GM21717 (cell line): ENCODE data around the gene TOX3.

Source experiments
- ATAC-seq: cut with Tn5 transposase; IDR thresholded peaks from one replicate; pipeline ENCODE4 v1.9.1; 2021; ENCODE audit warnings: mild to moderate bottlenecking, moderate library complexity; ENCODE audit not compliant: unreplicated experiment

TOX3 gene

DNA sequence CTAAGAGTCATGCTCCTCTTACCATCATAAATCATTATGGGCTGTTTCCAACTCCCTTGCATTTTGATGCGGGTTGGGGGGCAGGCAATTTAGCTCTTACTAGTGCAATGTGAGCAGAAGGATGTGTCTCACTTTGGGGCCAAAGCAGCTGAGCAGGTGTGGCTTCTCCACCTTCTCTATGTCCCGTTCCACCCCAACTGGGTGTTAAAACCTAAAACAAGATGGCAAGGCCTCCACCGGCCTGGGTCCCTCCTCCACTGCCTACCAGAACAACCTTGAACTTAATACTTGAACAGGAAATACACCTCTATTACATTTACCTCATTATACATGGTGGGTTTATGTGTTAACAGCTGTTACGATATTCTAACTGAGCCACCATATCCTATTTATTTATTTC, 52.8 kb downstream of the TOX3 start:
- ATAC-seq: no peak

- no peak for ATAC-seq
Observed at GRCh38 chr16:52492789-52493357, 54.1 kb downstream of the TOX3 start.

DNA sequence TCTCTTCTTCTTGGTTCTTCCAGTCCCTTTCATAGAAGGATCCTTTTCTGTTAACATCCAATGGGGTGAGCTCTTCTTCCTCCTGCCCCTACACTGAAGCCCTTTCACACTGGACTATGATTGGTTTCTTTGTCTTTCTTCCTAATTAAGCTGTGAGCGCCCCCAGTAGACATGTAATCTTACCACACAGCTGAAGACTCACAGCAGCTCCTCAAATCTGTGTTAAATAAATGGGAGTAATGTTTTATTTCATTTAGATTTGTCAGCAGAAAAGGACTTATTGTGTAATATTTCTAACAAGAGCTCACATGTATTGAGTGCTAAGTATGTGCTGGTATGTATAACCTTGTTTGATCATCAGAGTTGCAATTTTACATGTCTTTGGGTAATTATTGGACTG, 55.7 kb downstream of the TOX3 start:
- ATAC-seq: no peak

GRCh38 chr16:52489894-52490293, 57.0 kb downstream of the TOX3 start:
- no peak for ATAC-seq

GRCh38 chr16:52488837-52489289, 58.1 kb downstream of the TOX3 start:
- no peak for ATAC-seq

- ATAC-seq: no peak
Observed at GRCh38 chr16:52487849-52488457, 59.0 kb downstream of the TOX3 start.

DNA sequence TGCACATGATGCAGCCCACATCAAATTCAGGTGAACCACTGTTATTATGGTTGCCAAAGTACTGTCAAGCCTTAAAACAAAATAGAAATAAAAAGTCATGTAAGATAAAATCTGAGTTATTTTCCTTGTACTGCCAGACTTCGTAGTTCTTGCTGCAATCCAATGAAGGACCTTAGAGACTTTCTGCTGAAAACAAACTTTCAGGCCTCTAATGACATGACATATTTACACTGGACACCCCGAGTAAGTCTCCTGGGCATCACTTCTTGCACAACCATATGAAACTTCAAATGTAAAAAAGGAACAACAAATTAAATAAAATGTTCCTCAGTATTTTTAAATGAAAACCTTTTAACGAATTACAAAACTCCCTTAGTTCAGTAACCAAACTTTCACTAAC, 66.7 kb downstream of the TOX3 start:
- ATAC-seq: no peak

DNA sequence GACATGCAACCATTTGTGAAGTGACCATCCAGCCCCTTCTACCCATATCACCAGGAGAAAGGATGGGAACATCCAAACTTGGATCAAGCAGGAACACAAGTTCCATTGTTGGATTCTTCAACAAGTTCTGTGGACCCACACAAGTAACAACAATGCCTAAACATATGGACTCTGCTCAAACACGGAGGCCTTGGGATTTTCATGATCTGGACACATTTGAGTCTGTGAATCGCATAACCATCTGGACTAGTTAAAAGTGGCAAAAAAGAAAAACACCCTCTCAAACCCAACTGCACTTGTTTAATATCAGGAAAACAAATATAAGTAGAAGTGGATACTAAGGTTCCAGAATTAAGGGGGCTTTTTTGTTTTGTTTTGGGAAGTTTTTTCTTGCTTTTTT, 70.8 kb downstream of the TOX3 start:
- no peak for ATAC-seq

DNA sequence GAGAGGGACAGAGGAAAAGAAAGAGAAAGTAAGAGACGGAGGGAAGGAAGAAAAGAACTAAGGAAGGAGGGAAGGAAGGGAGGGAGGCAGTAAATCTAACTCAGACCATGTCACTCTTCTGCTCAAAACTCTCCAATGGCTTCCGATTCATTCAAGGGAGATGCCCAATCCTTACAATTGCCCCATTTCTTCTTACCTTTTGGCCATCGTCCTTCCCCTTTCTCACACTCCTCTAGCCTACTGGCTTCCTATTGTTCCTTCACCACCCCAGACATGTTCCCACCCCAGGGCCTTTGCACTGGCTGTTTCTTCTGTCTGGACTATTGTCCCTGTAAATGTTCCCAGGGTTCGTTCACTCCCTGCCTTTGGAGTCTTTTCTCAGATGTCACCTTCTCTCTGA, 72.3 kb downstream of the TOX3 start:
- no peak for ATAC-seq

DNA sequence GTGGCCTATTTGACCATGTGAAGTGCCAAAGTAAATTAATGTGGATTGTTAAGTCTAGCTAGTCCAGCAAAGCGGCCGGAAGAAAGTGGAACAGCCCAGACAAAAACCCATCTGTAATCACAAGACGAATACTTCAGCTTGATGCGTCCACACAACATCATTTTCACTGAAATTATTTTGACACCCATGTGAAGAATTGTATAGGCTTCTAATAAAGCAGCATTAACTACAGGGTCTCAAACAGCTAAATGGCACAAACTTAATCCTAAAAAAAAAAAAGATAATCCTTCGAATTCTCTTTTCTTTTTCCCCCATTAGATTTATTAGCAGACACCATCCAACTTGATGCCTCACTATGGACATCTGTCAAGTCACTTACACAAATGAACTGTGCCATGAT, 73.8 kb downstream of the TOX3 start:
- ATAC-seq: no peak

- no peak for ATAC-seq
Observed at GRCh38 chr16:52471650-52472370, 75.1 kb downstream of the TOX3 start.

DNA sequence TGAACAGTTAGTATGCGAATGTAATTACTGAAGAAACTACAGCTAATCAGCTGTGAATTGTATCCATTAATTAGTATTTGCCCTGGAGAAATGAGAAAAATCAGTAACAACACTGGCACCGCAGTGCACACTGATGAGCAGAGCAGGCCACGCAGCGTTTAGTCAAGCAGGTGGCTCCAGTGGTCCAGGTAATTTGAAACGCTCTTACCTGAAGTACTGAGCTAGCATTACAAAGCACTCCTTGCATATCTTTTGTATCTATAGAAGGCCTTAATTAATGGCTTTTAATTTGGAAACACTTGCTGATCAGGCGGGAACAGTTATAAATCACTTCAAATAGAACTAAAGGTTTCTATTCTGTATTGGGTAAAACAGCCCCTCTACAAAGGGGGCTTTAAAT, 76.4 kb downstream of the TOX3 start:
- ATAC-seq: no peak

DNA sequence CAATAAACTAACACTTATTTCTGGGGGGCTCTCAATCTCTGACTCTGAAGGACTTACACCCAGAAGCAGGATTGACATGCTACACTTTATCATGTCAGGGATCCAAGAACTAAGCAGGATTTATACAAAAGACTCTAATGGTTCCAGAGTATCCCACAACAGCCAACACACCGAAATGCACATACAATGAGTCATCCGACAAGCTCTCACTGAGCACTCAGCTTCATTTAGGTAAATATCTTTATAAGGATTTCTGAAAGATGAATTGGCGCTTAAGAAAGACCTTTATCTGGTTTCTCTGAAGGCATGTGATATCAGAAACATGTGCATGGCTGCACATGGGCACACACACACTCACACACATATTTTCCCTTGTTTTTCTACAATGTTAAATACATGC, 77.2 kb downstream of the TOX3 start:
- no peak for ATAC-seq

DNA sequence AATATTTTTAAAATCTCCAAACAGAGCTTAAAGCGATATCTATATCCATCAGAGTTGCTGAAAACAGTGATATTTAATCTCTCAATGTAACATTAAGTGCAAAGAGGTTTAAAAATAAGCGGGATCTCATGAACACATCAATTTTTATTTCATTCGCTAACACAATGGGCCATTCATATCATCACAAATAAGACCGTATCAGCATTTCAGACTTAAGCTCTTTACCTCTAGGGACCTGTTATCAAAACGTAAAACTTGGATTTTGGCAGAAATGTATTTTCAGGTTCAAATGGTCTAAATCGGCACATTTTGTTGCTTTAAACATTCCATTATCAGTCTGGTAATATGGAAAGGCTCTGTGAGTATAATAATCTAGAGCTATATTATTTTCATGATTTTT, 77.9 kb downstream of the TOX3 start:
- ATAC-seq: no peak

GRCh38 chr16:52467753-52468152, 79.2 kb downstream of the TOX3 start:
- ATAC-seq: no peak

GRCh38 chr16:52466994-52467393, 79.9 kb downstream of the TOX3 start:
- no peak for ATAC-seq

- no peak for ATAC-seq
Observed at GRCh38 chr16:52465711-52466267, 81.2 kb downstream of the TOX3 start.

GRCh38 chr16:52463904-52464303, 83.0 kb downstream of the TOX3 start:
- ATAC-seq: no peak

- no peak for ATAC-seq
Observed at GRCh38 chr16:52462816-52463215, 84.1 kb downstream of the TOX3 start.

DNA sequence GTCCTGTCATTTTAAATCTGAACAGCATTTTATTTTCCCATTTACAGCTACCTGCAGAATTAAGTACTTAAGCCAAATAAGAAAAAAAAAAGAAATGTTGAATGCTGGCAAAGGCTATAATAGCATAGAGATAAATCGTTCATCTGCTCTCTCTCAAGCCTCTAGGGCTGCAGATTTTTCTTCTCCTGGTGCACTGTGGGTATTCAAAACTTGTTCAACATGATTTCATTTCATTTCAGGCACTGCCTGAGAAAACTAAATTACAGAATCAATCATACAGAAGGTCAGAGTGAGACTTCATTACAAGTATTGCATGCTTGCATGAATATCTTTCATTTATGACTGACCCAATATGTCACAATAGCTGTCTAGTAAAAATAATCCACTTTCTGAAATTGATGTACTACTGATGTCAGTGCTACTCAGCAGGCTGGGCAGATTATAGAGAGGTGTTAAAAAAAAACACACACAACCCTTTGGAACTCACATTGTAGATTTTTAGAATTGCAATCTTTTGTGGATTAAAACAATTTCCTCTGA, 86.2 kb downstream of the TOX3 start:
- no peak for ATAC-seq

DNA sequence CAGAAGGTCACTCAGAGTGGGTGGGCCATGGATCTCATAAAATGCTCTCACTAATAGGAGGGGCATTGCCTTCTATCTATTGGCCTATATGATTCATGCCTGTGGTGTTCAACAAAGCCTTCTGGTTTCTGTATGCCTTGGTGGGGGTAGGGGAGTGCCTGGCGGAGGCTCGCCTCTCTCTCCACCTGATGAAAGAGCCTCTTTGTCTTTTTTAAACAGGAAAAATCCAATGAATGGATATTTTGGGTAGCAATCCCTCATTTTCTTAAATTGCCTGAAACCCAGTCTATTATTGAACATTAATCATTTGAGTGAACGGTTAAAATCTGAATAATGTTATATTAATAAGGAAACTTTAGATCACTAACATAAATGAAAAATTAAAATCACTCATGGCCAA, 90.6 kb downstream of the TOX3 start:
- ATAC-seq: no peak
